Fibroblast of lung (primary cell): ENCODE measurements around the gene TRRAP.

ENCODE experiments used
- CTCF ChIP-seq, 2 donors: IDR thresholded peaks in 1 of 2; conservative IDR thresholded peaks in 1 of 2; 1 replicate in 1 of 2; 2 replicates in 1 of 2; pipeline ENCODE4 v1.5.1; 2011 to 2012; ENCODE audit warnings: low read length in 2 of 2, control low read depth in 1 of 2, inconsistent platforms in 1 of 2, low read depth in 1 of 2, mild to moderate bottlenecking in 1 of 2
- EZH2 ChIP-seq: IDR thresholded peaks from 2 replicates; pipeline ENCODE4 v1.5.1; 2012; ENCODE audit warnings: low read length, control low read depth, mild to moderate bottlenecking; ENCODE audit errors: missing control alignments

- TF ChIP-seq CTCF (conservative IDR thresholded peaks at IDR 0.05 in 1 of 2, IDR thresholded peaks at IDR 0.05 in 1 of 2; ENCODE audit: low read depth in 1 of 2, low read length in 2 of 2), result no peak
- TF ChIP-seq EZH2, result no peak
Measured at GRCh38 chr7:98862716-98863420, 15.5 kb upstream of the TRRAP start.
